NCI-H2227 (cell line): ENCODE measurements around the gene ATF6.
"Not testable (repeated sequence)": the region's sequence is repeated elsewhere in the genome, so short reads cannot be mapped to it uniquely, and the experiment has no call there.

Experiments used
- DNase-seq: peaks from one replicate; lab custom pipeline; 2025; ENCODE audit not compliant: unreplicated experiment; lab: John Stamatoyannopoulos, UW

ATF6 gene

GRCh38 chr1:161826478-161826877 lies 60.4 kb downstream of the ATF6 start:
- DNase-seq, result no peak

GRCh38 chr1:161827786-161828185 lies 61.7 kb downstream of the ATF6 start:
- DNase-seq, result no peak

DNA sequence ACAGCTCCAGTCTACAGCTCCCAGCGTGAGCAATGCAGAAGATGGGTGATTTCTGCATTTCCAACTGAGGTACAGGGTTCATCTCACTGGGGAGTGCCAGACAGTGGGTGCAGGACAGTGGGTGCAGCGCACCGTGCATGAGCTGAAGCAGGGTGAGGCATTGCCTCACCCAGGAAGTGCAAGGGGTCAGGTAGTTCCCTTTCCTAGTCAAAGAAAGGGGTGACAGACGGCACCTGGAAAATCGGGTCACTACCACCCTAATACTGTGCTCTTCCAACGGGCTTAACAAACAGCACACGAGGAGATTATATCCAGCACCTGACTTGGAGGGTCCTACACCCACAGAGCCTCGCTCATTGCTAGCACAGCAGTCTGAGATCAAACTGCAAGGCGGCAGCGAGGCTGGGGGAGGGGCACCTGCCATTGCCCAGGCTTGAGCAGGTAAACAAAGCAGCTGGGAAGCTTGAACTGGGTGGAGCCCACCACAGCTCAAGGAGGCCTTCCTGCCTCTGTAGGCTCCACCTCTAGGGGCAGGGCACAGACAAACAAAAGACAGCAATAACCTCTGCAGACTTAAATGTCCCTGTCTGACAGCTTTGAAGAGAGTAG lies 66.3 kb downstream of the ATF6 start:
- not testable (repeated sequence) for DNase-seq

DNA sequence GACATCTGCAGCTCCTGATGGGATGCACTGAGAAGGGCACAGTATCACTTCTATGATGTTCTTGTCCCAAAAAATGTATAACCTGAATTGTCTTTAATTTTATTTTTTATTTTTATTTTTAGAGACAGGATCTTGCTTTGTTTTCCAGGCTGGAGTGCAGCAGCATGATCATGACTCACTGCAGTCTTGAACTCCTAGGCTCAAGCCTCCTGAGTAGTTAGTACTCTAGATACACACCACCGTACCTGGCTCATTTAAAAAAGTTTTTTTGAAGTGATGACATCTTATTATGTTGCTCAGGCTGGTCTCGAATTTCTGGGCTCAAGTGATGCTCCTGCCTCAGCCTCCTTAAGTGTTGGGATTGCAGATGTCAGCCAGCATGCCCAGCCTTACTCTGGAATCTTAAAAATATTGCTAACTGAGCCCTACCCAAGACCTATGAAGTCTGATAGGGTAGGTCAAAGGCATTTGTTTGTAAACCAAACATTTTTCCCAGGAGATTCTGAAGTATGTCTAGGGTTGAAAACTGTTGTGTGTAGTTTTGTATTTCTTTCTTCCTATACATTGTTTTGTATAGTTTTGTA lies 68.9 kb downstream of the ATF6 start:
- no peak for DNase-seq

DNA sequence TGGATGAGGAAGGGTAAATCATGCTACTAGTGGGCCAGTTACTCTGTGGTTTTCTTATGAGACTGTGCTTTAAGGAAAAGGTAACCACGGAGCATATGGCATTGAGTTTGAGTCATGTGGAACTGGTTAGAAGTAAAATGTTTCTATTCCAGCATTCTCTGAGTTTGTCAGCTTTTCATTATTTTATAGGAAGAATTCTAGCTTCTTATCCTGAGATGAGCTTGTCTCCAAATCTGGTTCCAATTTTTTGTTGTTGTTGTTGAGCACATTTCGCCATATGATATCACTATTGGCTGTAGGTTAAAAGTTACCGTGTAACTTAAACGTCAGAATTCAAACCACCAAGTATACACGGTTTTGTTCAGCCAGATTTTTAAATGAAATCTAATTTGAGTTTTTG lies 69.9 kb downstream of the ATF6 start:
- no peak for DNase-seq

DNA sequence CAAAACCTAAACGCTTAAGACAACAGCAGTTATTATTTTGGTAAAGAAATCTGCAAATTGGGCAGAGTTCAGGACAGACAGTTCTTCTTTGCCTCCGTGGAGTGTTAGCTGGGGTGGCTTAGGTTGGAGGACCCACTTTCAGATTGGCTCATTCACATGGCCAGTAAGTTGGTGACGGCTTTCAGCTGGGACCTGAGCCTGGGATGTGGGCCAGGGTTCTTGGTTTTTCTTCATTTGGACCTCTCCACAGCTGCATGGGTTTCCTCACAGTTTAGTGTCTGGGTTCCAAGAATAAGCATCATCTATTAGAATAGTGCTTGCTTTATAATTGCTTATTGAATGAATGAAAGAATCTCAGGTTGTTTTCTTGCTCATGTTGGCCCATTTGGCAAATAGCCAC lies 72.2 kb downstream of the ATF6 start:
- DNase-seq, result no peak

DNA sequence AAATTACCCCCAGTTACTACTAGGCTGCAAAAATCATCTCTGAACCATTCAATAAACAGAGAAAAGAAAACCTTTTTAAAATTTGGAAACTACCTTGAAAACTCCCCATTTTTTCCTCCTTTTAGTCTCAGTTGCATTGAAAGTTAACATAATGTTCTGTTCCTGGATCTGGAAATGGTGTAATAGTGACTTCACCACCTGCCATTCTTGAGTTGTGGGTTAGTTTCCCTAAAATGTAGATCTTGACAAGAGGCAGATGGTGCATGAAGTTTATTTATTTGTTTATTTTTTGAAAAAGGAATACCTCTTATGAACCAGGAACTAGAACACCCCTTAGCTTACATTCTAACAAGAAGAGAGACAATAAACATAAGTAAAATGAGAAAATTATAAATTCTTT lies 72.8 kb downstream of the ATF6 start:
- no peak for DNase-seq

- no peak for DNase-seq
Measured at GRCh38 chr1:161839591-161839990, 73.5 kb downstream of the ATF6 start.

- DNase-seq, result no peak
Measured at GRCh38 chr1:161840363-161840762, 74.2 kb downstream of the ATF6 start.

GRCh38 chr1:161843156-161843555 lies 77.0 kb downstream of the ATF6 start:
- no peak for DNase-seq

DNA sequence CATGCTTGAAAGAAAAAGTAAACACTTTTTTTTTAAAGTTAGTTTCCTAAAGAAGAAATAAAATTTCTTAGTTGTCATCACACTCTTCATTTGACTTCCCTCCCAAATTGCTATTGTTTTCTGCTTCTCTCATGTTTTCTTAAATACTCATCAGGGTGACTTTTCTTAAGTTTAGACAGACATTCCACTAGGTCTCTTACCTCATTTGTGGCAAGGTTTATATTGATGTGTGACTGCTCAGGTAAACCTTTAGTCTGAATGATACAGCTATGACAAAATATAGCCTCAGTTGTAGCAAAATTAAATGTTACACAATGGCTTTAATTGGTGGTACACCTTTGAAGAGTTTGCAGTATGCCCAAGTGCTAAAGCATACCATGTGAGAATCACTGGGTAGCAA lies 78.6 kb downstream of the ATF6 start:
- DNase-seq, result no peak

DNA sequence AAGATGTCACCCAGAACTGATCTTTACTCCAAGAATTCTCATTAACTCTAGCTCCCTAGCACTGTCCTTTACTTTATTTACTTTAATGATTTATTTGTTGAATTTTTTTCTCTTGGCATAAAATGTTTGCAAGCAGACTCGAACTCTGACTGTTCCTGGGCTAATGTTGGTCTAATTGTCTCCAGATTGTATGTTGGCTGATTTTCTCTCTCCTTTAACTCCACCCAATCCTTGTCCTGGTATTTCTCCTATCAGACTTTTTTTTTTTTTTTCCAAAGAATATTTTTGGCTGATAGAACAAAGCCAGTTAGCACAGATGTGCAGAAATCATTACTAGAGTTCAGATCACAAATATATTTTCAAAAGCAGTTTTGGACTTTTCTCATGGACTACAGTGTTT lies 82.6 kb downstream of the ATF6 start:
- no peak for DNase-seq

- DNase-seq, result no peak
Measured at GRCh38 chr1:161849518-161849917, 83.4 kb downstream of the ATF6 start.

- no peak for DNase-seq
Measured at GRCh38 chr1:161855260-161855659, 89.1 kb downstream of the ATF6 start.

DNA sequence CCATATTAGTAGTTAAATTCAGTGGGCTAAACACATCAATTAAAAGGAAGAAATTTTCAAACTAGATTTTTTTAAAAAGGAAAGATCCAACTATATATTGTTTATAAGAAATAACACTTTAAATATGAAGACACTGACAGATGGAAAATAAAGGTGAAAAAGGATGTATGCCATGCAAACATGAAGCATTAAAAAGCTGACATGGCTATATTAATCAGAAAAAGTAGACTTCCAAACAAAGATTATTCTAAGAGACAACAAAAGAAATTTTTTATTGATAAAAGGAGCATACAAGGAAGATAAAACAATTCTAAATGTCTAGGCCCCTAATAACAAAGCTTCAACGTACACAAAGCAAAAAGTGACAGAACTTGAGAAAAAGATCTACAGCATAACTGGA lies 92.2 kb downstream of the ATF6 start:
- DNase-seq, result no peak

DNA sequence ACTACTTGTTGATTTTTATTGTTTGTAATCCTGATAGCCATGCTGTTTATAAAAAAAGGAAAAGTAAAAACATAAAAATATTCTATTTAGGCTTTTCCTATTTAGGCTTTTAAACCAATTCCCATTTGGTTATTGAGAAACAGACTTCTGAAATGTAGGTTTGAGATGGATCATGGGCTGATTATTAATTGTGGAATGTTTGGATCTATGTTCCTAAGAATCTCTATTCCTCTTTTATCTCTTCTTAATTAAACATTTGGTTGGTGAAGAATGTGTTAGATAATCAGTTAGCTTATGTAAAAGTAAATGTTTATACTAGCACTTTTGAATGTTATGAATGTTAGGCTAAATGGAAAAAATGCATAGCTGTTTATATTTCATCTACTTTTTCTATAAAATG lies 97.4 kb downstream of the ATF6 start:
- DNase-seq, result no peak

DNA sequence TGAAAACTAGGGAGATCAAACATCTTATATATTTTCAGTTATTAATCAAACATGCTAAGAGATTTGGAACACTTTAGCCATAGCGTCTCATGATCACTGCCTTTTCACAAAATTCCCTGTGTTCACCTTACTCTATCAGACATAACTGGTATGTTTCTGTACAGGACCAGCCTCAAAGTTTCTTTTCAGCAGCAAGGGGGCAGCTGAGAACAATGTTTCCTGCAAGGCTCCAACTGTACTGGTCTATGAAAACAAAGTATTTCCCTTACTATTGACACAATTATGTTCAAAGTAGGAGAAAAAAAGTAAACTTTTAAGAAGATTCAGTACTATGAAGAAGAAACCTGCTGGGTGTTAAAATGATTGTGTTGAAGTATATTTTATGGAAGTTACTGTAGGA lies 98.5 kb downstream of the ATF6 start:
- DNase-seq, result no peak

GRCh38 chr1:161866241-161866640 lies 100.1 kb downstream of the ATF6 start:
- no peak for DNase-seq

GRCh38 chr1:161868832-161869231 lies 102.7 kb downstream of the ATF6 start:
- no peak for DNase-seq

- DNase-seq, result no peak
Measured at GRCh38 chr1:161869291-161869690, 103.2 kb downstream of the ATF6 start.

- no peak for DNase-seq
Measured at GRCh38 chr1:161872506-161872905, 106.4 kb downstream of the ATF6 start.

GRCh38 chr1:161879261-161879660 lies 113.1 kb downstream of the ATF6 start:
- DNase-seq, result peak; percentile 26

DNA sequence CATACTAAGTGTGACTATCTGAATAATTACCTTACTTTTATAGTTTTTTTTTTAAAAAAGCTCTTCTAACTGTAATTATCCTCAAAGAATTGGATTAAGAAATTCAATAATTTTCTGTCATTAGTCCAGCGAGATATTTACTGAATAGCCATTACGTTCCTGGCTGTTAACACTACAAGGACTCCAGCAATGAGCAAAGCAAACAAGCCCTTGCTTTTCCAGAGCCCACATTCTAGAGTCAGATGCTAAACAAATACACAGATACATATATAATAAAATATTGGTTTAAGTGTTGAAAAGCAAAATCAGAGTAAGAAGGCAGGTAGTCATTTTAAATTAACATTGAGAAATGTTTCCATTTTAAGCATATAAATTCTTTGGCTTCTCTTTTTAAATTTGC lies 118.4 kb downstream of the ATF6 start:
- no peak for DNase-seq
